Stomach (tissue), 4 donors: ENCODE data around the gene PNMA8A.

Experiments used
- CTCF ChIP-seq, 7 experiments: fragments of 450-650 bp in 4 of 7; fragments of 200-600 bp in 3 of 7; sonication (generic) in 3 of 7; IDR thresholded peaks; one replicate each; pipeline ENCODE4 v1.5.1; 2016 to 2019; ENCODE audit warnings: antibody characterized with exemption in 7 of 7, control low read depth in 2 of 7, mild to moderate bottlenecking in 1 of 7
- POLR2A ChIP-seq, 4 donors: fragments of 450-650 bp; IDR thresholded peaks; one replicate each; pipeline ENCODE4 v1.6.1; 2016; ENCODE audit warnings: antibody characterized with exemption in 4 of 4, control low read depth in 2 of 4, mild to moderate bottlenecking in 1 of 4, moderate library complexity in 1 of 4
- POLR2AphosphoS5 ChIP-seq, 3 donors: sonication (generic); formaldehyde crosslinking; IDR thresholded peaks; one replicate each; pipeline ENCODE4 v1.6.1; 2016; ENCODE audit warnings: antibody characterized with exemption in 3 of 3

- TF ChIP-seq POLR2AphosphoS5 (IDR thresholded peaks at IDR 0.05), result no peak
- TF ChIP-seq CTCF (IDR thresholded peaks at IDR 0.05), result no peak
- no peak for TF ChIP-seq POLR2A (IDR thresholded peaks at IDR 0.05)
These were observed 24.4 kb upstream of the PNMA8A start, which contains the start of gene PNMA8B for GRCh38 chr19:46495786-46496099.
